ENCODE measurements around the gene MEPCE. TPM values are rescaled to one million over a fixed set of nuclear protein-coding genes. Genes with fewer than 3 reads are reported as not detected.

MEPCE gene
- total and polyA plus RNA-seq, 8 donors: 14.1 to 117 (median 22.5) TPM

DNA sequence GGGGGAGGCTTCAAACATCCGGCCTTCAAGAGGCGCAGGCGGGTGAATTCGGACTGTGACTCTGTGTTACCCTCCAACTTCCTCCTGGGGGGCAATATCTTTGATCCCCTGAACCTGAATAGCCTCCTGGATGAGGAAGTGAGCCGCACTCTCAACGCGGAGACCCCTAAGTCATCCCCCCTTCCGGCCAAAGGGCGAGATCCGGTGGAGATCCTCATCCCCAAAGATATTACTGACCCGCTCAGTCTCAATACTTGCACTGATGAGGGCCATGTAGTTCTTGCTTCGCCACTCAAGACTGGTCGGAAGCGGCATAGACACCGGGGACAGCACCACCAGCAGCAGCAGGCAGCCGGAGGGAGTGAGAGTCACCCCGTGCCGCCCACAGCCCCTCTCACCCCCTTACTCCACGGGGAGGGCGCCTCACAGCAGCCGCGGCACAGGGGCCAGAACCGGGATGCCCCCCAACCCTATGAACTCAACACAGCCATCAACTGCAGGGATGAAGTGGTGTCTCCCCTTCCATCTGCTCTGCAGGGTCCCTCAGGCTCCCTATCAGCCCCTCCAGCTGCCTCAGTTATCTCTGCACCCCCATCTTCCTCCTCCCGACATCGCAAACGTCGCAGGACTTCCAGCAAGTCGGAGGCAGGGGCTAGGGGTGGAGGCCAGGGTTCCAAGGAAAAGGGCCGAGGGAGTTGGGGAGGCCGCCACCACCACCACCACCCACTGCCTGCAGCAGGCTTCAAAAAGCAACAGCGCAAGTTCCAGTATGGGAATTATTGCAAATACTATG is 1.1 kb downstream of the MEPCE start:
- DNase-seq: peak in 1 of 2 donors; percentile 67
- WGBS, 5 donors: 21 to 31% (median 23%) methylated on average over 29 to 31 of the region's 31 CpGs

DNA sequence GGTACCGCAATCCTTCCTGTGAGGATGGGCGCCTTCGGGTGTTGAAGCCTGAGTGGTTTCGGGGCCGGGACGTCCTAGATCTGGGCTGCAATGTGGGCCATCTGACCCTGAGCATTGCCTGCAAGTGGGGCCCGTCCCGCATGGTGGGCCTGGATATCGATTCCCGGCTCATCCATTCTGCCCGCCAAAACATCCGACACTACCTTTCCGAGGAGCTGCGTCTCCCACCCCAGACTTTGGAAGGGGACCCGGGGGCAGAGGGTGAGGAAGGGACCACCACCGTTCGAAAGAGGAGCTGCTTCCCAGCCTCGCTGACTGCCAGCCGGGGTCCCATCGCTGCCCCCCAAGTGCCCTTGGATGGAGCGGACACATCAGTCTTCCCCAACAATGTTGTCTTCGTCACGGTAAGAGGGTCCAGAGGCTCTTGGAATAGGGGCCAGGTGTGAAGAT is 1.7 kb downstream of the MEPCE start:
- Histone ChIP-seq H3K9me3 (no peaks in the 10 kb centered on the region), H3K27ac (peak overlapping the region in 4 of 5 donors; percentile 99 to 100 (median 100)), H3K36me3 (peaks cover 12 to 43% (median 32%) of the 10 kb centered on the region in 4 donors), H3K4me3 (peak overlapping the region in 3 of 4 donors; percentile 76 to 90 (median 80)), H3K4me1 (peaks cover 40 to 65% (median 61%) of the 10 kb centered on the region in 4 donors), H3K27me3 (no peaks in the 10 kb centered on the region)
- intact Hi-C loops (cut with DNase I; ENCODE audit: low total_unique reads): no loop called here
- TF ChIP-seq, protein P1, sequence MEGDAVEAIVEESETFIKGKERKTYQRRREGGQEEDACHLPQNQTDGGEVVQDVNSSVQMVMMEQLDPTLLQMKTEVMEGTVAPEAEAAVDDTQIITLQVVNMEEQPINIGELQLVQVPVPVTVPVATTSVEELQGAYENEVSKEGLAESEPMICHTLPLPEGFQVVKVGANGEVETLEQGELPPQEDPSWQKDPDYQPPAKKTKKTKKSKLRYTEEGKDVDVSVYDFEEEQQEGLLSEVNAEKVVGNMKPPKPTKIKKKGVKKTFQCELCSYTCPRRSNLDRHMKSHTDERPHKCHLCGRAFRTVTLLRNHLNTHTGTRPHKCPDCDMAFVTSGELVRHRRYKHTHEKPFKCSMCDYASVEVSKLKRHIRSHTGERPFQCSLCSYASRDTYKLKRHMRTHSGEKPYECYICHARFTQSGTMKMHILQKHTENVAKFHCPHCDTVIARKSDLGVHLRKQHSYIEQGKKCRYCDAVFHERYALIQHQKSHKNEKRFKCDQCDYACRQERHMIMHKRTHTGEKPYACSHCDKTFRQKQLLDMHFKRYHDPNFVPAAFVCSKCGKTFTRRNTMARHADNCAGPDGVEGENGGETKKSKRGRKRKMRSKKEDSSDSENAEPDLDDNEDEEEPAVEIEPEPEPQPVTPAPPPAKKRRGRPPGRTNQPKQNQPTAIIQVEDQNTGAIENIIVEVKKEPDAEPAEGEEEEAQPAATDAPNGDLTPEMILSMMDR (IDR thresholded peaks at IDR 0.05): no peak
- TF ChIP-seq POLR2AphosphoS5 (IDR thresholded peaks at IDR 0.05) (no peak), EP300 (IDR thresholded peaks at IDR 0.05) (no peak), POLR2A (IDR thresholded peaks at IDR 0.05) (no peak)
- 84 to 90% (median 87%) methylated on average over 23 of the region's 23 CpGs for WGBS, 5 donors
- peak in 1 of 2 donors; percentile 24 for DNase-seq

More for the DNA sequence above, 1.1 kb downstream of the MEPCE start:
- peak overlapping the region; percentile 76 to 99 (median 85) for H3K4me3 ChIP-seq
- H3K27ac ChIP-seq: peak overlapping the region; percentile 97 to 100 (median 100)
- intact Hi-C loops (cut with DNase I; ENCODE audit: low total_unique reads): no loop called here
- H3K27me3 ChIP-seq: no peaks in the 10 kb centered on the region
- H3K9me3 ChIP-seq: no peaks in the 10 kb centered on the region
- H3K36me3 ChIP-seq: peaks cover 12 to 43% (median 32%) of the 10 kb centered on the region in 4 donors
- peaks cover 40 to 64% (median 61%) of the 10 kb centered on the region in 4 donors for H3K4me1 ChIP-seq
- TF ChIP-seq POLR2AphosphoS5 (IDR thresholded peaks at IDR 0.05) (no peak), EP300 (IDR thresholded peaks at IDR 0.05) (no peak), POLR2A (IDR thresholded peaks at IDR 0.05) (no peak)
- TF ChIP-seq, protein P1 (IDR thresholded peaks at IDR 0.05): no peak

DNA sequence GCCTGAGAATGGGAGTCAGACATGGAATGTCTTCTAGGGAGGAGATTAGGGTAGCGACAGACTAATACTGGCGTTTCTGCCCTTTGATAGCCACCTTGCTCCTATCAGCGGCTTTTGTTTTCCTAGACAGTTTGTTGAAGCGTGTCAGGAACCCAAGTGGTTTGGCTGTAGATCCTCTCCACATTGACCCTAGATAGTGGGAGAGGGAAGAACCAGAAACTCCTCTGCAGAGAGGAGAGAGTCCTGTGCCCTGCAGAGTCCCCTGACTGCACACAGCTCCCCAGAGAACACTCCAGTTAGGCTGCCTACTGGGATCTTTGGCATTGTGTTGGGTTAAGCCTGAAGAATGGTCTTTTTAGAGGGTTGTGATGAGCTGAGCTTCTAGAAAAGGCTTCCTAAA is 2.4 kb downstream of the MEPCE start:
- WGBS, 5 donors: 43 to 75% (median 45%) methylated on average over 4 of the region's 4 CpGs
- no peak for TF ChIP-seq POLR2AphosphoS5 (IDR thresholded peaks at IDR 0.05)
- TF ChIP-seq EP300 (IDR thresholded peaks at IDR 0.05): no peak
- TF ChIP-seq, protein P1 (IDR thresholded peaks at IDR 0.05): no peak
- TF ChIP-seq POLR2A (IDR thresholded peaks at IDR 0.05): no peak
- Histone ChIP-seq H3K36me3 (peaks cover 12 to 43% (median 32%) of the 10 kb centered on the region in 4 donors), H3K9me3 (no peaks in the 10 kb centered on the region), H3K27ac (peak overlapping the region in 4 of 5 donors; percentile 8 to 100 (median 39)), H3K27me3 (no peaks in the 10 kb centered on the region), H3K4me3 (peak overlapping the region in 1 of 4 donors; percentile 90), H3K4me1 (peaks cover 40 to 68% (median 66%) of the 10 kb centered on the region in 4 donors)
- intact Hi-C loops (cut with DNase I; ENCODE audit: low total_unique reads): no loop called here
- DNase-seq: peak in 1 of 2 donors; percentile 9

DNA sequence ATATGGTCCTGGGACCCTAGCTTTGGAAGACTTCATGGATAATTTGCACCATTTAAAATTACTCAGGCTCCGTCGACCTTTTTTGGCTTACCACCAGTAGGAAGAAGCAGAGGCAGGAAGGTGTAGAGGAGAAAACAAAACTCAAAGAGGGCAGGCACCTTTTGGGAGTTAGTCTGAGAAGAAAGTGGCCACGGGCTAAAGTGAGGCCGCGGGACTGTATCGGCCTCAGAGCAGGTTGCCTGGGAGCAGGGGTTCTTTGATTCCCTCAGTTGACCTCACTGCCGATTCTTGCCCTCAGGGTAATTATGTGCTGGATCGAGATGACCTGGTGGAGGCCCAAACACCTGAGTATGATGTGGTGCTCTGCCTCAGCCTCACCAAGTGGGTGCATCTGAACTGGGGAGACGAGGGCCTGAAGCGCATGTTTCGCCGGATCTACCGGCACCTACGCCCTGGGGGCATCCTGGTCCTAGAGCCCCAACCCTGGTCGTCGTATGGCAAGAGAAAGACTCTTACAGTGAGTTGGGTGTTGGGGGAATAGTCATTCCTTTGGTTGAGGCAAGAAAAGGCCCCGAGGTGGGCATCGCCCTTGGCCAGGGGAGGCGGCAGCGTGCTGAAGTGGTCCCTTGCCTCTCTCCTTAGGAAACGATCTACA is 3.1 kb downstream of the MEPCE start:
- WGBS, 5 donors: 87 to 90% (median 87%) methylated on average over 20 to 21 of the region's 21 CpGs
- peaks cover 12 to 43% (median 32%) of the 10 kb centered on the region in 4 donors for H3K36me3 ChIP-seq
- peak overlapping the region in 3 of 5 donors; percentile 8 to 100 (median 61) for H3K27ac ChIP-seq
- H3K4me1 ChIP-seq: peaks cover 38 to 65% (median 63%) of the 10 kb centered on the region in 4 donors
- peak overlapping the region in 1 of 4 donors; percentile 90 for H3K4me3 ChIP-seq
- no peaks in the 10 kb centered on the region for H3K27me3 ChIP-seq
- H3K9me3 ChIP-seq: no peaks in the 10 kb centered on the region
- intact Hi-C loops (cut with DNase I; ENCODE audit: low total_unique reads): no loop called here
- peak in 1 of 2 donors; percentile 7 for DNase-seq
- TF ChIP-seq POLR2AphosphoS5 (IDR thresholded peaks at IDR 0.05) (no peak), EP300 (IDR thresholded peaks at IDR 0.05) (no peak), POLR2A (IDR thresholded peaks at IDR 0.05) (no peak)
- TF ChIP-seq, protein P1 (IDR thresholded peaks at IDR 0.05): no peak

Data from stomach (tissue), 9 donors.